HEK293 (cell line): ENCODE results near the gene KRTAP5-1.

ENCODE experiments used
- CTCF ChIA-PET: fragments of 350-600 bp; formaldehyde crosslinking; extraction: SDS; loops from one replicate; lab custom pipeline; 2021; ENCODE audit warnings: antibody characterized with exemption; lab: Yijun Ruan, JAX
- POLR2A ChIA-PET: fragments of 300-600 bp; formaldehyde crosslinking; extraction: SDS; loops from one replicate; lab custom pipeline; 2020; ENCODE audit warnings: antibody characterized with exemption, inconsistent platforms; lab: Yijun Ruan, JAX
- H3K27ac ChIP-seq: fragments of 200-500 bp; sonication (Bioruptor generic); 2 replicates; pipeline ENCODE4 v1.5.1; 2014; ENCODE audit warnings: low read depth, low read length, control low read depth, inconsistent platforms; ENCODE audit errors: extremely low read depth
- H3K36me3 ChIP-seq, 2 experiments: fragments of 200-500 bp in 1 of 2; sonication (Bioruptor generic) in 1 of 2; 1 replicate in 1 of 2; 2 replicates in 1 of 2; pipeline ENCODE4 v1.5.1; 2014 to 2017; ENCODE audit warnings: inconsistent platforms in 2 of 2, low read length in 2 of 2; ENCODE audit not compliant: control insufficient read depth in 2 of 2, insufficient read depth in 1 of 2
- H3K4me1 ChIP-seq: fragments of 200-500 bp; sonication (Bioruptor generic); 2 replicates; pipeline ENCODE4 v1.5.1; 2014; ENCODE audit warnings: mild to moderate bottlenecking, low read length, inconsistent platforms; ENCODE audit not compliant: control insufficient read depth, insufficient read depth
- H3K4me3 ChIP-seq: 2 replicates; pipeline ENCODE4 v1.5.1; 2011; ENCODE audit warnings: low read depth, mild to moderate bottlenecking, control low read depth, low read length, moderate library complexity
- H3K9me3 ChIP-seq: fragments of 200-500 bp; sonication (Bioruptor generic); 2 replicates; pipeline ENCODE4 v1.5.1; 2014; ENCODE audit warnings: low read depth, low read length, inconsistent platforms; ENCODE audit not compliant: control insufficient read depth, insufficient read depth
- ELK4 ChIP-seq: IDR thresholded peaks from 2 replicates; pipeline ENCODE4 v1.6.1; 2011; ENCODE audit warnings: mild to moderate bottlenecking, low read depth, low read length, borderline replicate concordance
- GLIS1 ChIP-seq: fragments of 450-650 bp; formaldehyde crosslinking; IDR thresholded peaks from 2 replicates; pipeline ENCODE4 v1.5.1; 2016; ENCODE audit warnings: missing biosample characterization, missing genetic modification characterization
- KLF1 ChIP-seq: fragments of 450-650 bp; formaldehyde crosslinking; IDR thresholded peaks from 2 replicates; pipeline ENCODE4 v1.5.1; 2016; ENCODE audit warnings: missing biosample characterization, missing genetic modification characterization
- KLF8 ChIP-seq: fragments of 450-650 bp; formaldehyde crosslinking; IDR thresholded peaks from 2 replicates; pipeline ENCODE4 v1.5.1; 2016; ENCODE audit warnings: missing biosample characterization, missing genetic modification characterization
- PRDM10 ChIP-seq: fragments of 450-650 bp; formaldehyde crosslinking; IDR thresholded peaks from 2 replicates; pipeline ENCODE4 v1.5.1; 2016; ENCODE audit warnings: missing biosample characterization, missing genetic modification characterization
- PRDM2 ChIP-seq: fragments of 450-650 bp; formaldehyde crosslinking; IDR thresholded peaks from 2 replicates; pipeline ENCODE4 v1.5.1; 2016; ENCODE audit warnings: missing biosample characterization, missing genetic modification characterization, borderline replicate concordance
- ZBTB1 ChIP-seq: fragments of 450-650 bp; formaldehyde crosslinking; IDR thresholded peaks from 2 replicates; pipeline ENCODE4 v1.5.1; 2016; ENCODE audit warnings: missing biosample characterization, missing genetic modification characterization
- ZFHX2 ChIP-seq: fragments of 450-650 bp; formaldehyde crosslinking; conservative IDR thresholded peaks from 2 replicates; pipeline ENCODE4 v1.5.1; 2016; ENCODE audit warnings: missing biosample characterization, missing genetic modification characterization
- ZNF140 ChIP-seq: fragments of 450-650 bp; formaldehyde crosslinking; IDR thresholded peaks from 2 replicates; pipeline ENCODE4 v1.5.1; 2016; ENCODE audit warnings: missing biosample characterization, missing genetic modification characterization
- ZNF266 ChIP-seq: fragments of 450-650 bp; formaldehyde crosslinking; IDR thresholded peaks from 2 replicates; pipeline ENCODE4 v1.5.1; 2016; ENCODE audit warnings: missing biosample characterization, missing genetic modification characterization, low read depth
- ZNF37A ChIP-seq: fragments of 450-650 bp; IDR thresholded peaks from 2 replicates; pipeline ENCODE4 v1.5.1; 2018; ENCODE audit warnings: missing biosample characterization, missing genetic modification characterization
- ZNF514 ChIP-seq: fragments of 450-650 bp; formaldehyde crosslinking; IDR thresholded peaks from 2 replicates; pipeline ENCODE4 v1.5.1; 2016; ENCODE audit warnings: missing biosample characterization, missing genetic modification characterization
- ZNF548 ChIP-seq: fragments of 450-650 bp; formaldehyde crosslinking; IDR thresholded peaks from 2 replicates; pipeline ENCODE4 v1.5.1; 2016; ENCODE audit warnings: missing biosample characterization, missing genetic modification characterization
- ZNF555 ChIP-seq: fragments of 450-650 bp; formaldehyde crosslinking; conservative IDR thresholded peaks from 2 replicates; pipeline ENCODE4 v1.5.1; 2017; ENCODE audit warnings: missing biosample characterization, mild to moderate bottlenecking, missing genetic modification characterization, inconsistent platforms
- ZNF776 ChIP-seq: fragments of 450-650 bp; formaldehyde crosslinking; IDR thresholded peaks from 2 replicates; pipeline ENCODE4 v1.5.0; 2017; ENCODE audit warnings: missing biosample characterization, missing genetic modification characterization, borderline replicate concordance
- ZSCAN4 ChIP-seq: fragments of 450-650 bp; formaldehyde crosslinking; IDR thresholded peaks from 2 replicates; pipeline ENCODE4 v1.5.1; 2017; ENCODE audit warnings: missing biosample characterization, missing genetic modification characterization

Gene KRTAP5-1

GRCh38 chr11:1544536-1544935 lies 40.5 kb downstream of the KRTAP5-1 start (continued):
- TF ChIP-seq PRDM2 (no peak), ZSCAN4 (tag by site-specific recombination) (no peak), PRDM10 (no peak), ZNF548 (tag by site-specific recombination) (no peak), ZFHX2 (no peak), GLIS1 (tag by site-specific recombination) (no peak), ZNF37A (tag by site-specific recombination) (no peak), ELK4 (no peak), ZNF514 (no peak), ZBTB1 (no peak), KLF1 (tag by site-specific recombination) (no peak), ZNF140 (tag by site-specific recombination) (no peak), ZNF266 (tag by site-specific recombination) (no peak), ZNF555 (tag by site-specific recombination) (no peak), ZNF776 (tag by site-specific recombination) (no peak)
- TF ChIP-seq, all 188 proteins: peak for 0

- no peaks in the 10 kb centered on the region for H3K36me3 ChIP-seq
- ChIA-PET POLR2A (no interaction called here), CTCF (interaction anchor here (5.4 kb wide), 1 partner anchor 30 kb away, joined by 138 read pairs; no protein-coding TSS in a partner anchor)
- TF ChIP-seq KLF8 (tag by site-specific recombination): no peak
- H3K4me3 ChIP-seq: no peak overlapping the region
- peaks cover 3% of the 10 kb centered on the region; the same call in 1 of the 2 replicates for H3K4me1 ChIP-seq
- no peak overlapping the region for H3K27ac ChIP-seq
- H3K9me3 ChIP-seq: no peaks in the 10 kb centered on the region
Measured at GRCh38 chr11:1543606-1544263, 41.3 kb downstream of the KRTAP5-1 start.
